Smooth muscle cell (in vitro differentiated cells): Measurements from ENCODE around the gene DDR2. TPM values are rescaled to one million over a fixed set of nuclear protein-coding genes. Genes with fewer than 3 reads are reported as not detected.

Experiments
- DNase-seq: peaks from one replicate; lab custom pipeline; 2025; ENCODE audit not compliant: unreplicated experiment; lab: John Stamatoyannopoulos, UW
- H2AFZ ChIP-seq: fragments of 200-600 bp; sonication (generic); 2 replicates; pipeline ENCODE4 v1.6.0; 2016; ENCODE audit warnings: antibody characterized with exemption, low read depth, mild to moderate bottlenecking
- H3F3A ChIP-seq: fragments of 200-600 bp; sonication (generic); 2 replicates; pipeline ENCODE4 v1.6.0; 2017; ENCODE audit warnings: antibody characterized with exemption, low read depth
- H3K27ac ChIP-seq: fragments of 200-600 bp; sonication (generic); 2 replicates; pipeline ENCODE4 v1.5.1; 2016; ENCODE audit warnings: low read depth, mild to moderate bottlenecking
- H3K27me3 ChIP-seq: fragments of 200-600 bp; sonication (generic); 2 replicates; pipeline ENCODE4 v1.6.1; 2016; ENCODE audit warnings: low read depth, mild to moderate bottlenecking
- H3K36me3 ChIP-seq: fragments of 200-600 bp; sonication (generic); 2 replicates; pipeline ENCODE4 v1.5.1; 2016; ENCODE audit warnings: low read depth
- H3K4me1 ChIP-seq: fragments of 200-600 bp; sonication (generic); 2 replicates; pipeline ENCODE4 v1.5.1; 2016; ENCODE audit warnings: low read depth
- H3K4me2 ChIP-seq: fragments of 200-600 bp; sonication (generic); 2 replicates; pipeline ENCODE4 v1.6.0; 2016; ENCODE audit warnings: mild to moderate bottlenecking
- H3K4me3 ChIP-seq: fragments of 200-600 bp; sonication (generic); 2 replicates; pipeline ENCODE4 v1.5.1; 2016; ENCODE audit warnings: mild to moderate bottlenecking
- H3K79me2 ChIP-seq: fragments of 200-600 bp; sonication (generic); 2 replicates; pipeline ENCODE4 v1.6.0; 2016; ENCODE audit warnings: low read depth, mild to moderate bottlenecking
- H3K9ac ChIP-seq: fragments of 200-600 bp; sonication (generic); 2 replicates; pipeline ENCODE4 v1.6.0; 2016; ENCODE audit warnings: low read depth
- H3K9me3 ChIP-seq: fragments of 200-600 bp; sonication (generic); replicated peaks from 2 replicates; pipeline ENCODE4 v1.5.1; 2016; ENCODE audit warnings: low read depth
- H4K20me1 ChIP-seq: fragments of 200-600 bp; sonication (generic); 2 replicates; pipeline ENCODE4 v1.6.0; 2016; ENCODE audit warnings: low read depth
- WGBS: methylation state at CpG from one replicate; pipeline ENCODE4 v1.1.7; 2016; ENCODE audit warnings: low lambda C conversion rate; 5-methylcytosine and 5-hydroxymethylcytosine counted together
- polyA plus RNA-seq: library from polyadenylated mRNA; unstranded; fragments of >200 nt; fragmentation: Nextera tagmentation; extraction: Ambion mirVana; gene quantifications from 2 replicates; pipeline ENCODE4 v1.2.1, GENCODE V29; 2016
- total RNA-seq: library from RNA; depleted of rRNA; stranded (reverse); fragments of >200 nt; gene quantifications from 2 replicates; pipeline ENCODE4 v1.2.3, GENCODE V29; 2014
- TF ChIP-seq, protein P1 (sequence below): fragments of 200-600 bp; sonication (generic); IDR thresholded peaks from 2 replicates; pipeline ENCODE4 v1.5.1; 2017; ENCODE audit warnings: borderline replicate concordance, mild to moderate bottlenecking, antibody characterized with exemption; ENCODE audit not compliant: insufficient read depth, poor library complexity, severe bottlenecking

Gene DDR2
- total and polyA plus RNA-seq, 2 experiments from 2014 or later, result 13.3 to 24.5 TPM

- no peak for DNase-seq
- peaks cover 13% of the 10 kb centered on the region for H3K79me2 ChIP-seq
- H3K27ac ChIP-seq, result no peak overlapping the region
- 43% methylated on average over 2 of the region's 2 CpGs for WGBS
- H3K9ac ChIP-seq, result no peak overlapping the region
- H3F3A ChIP-seq, result peaks cover 8% of the 10 kb centered on the region
- H3K36me3 ChIP-seq, result no peaks in the 10 kb centered on the region
- H4K20me1 ChIP-seq, result peaks cover 25% of the 10 kb centered on the region
- H3K4me2 ChIP-seq, result no peak overlapping the region
- H3K9me3 ChIP-seq, result no peaks in the 10 kb centered on the region
- no peaks in the 10 kb centered on the region for H3K27me3 ChIP-seq
- H3K4me3 ChIP-seq, result no peak overlapping the region
- no peaks in the 10 kb centered on the region for H3K4me1 ChIP-seq
- TF ChIP-seq, protein P1, sequence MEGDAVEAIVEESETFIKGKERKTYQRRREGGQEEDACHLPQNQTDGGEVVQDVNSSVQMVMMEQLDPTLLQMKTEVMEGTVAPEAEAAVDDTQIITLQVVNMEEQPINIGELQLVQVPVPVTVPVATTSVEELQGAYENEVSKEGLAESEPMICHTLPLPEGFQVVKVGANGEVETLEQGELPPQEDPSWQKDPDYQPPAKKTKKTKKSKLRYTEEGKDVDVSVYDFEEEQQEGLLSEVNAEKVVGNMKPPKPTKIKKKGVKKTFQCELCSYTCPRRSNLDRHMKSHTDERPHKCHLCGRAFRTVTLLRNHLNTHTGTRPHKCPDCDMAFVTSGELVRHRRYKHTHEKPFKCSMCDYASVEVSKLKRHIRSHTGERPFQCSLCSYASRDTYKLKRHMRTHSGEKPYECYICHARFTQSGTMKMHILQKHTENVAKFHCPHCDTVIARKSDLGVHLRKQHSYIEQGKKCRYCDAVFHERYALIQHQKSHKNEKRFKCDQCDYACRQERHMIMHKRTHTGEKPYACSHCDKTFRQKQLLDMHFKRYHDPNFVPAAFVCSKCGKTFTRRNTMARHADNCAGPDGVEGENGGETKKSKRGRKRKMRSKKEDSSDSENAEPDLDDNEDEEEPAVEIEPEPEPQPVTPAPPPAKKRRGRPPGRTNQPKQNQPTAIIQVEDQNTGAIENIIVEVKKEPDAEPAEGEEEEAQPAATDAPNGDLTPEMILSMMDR, result no peak
- H2AFZ ChIP-seq, result no peak overlapping the region
Observed at GRCh38 chr1:162676087-162676486, 43.8 kb downstream of the DDR2 start.

- Histone ChIP-seq H3K9ac (no peak overlapping the region), H3K27ac (no peak overlapping the region), H3K79me2 (peaks cover 13% of the 10 kb centered on the region), H2AFZ (no peak overlapping the region), H3K4me1 (no peaks in the 10 kb centered on the region), H3K4me2 (no peak overlapping the region), H3F3A (peaks cover 8% of the 10 kb centered on the region), H3K4me3 (no peak overlapping the region), H3K27me3 (no peaks in the 10 kb centered on the region), H3K9me3 (no peaks in the 10 kb centered on the region), H3K36me3 (no peaks in the 10 kb centered on the region), H4K20me1 (peaks cover 31% of the 10 kb centered on the region)
- no peak for DNase-seq
- WGBS, result 97% methylated on average over 7 of the region's 7 CpGs
- TF ChIP-seq, protein P1, result no peak
Observed at GRCh38 chr1:162676750-162677149, 44.5 kb downstream of the DDR2 start.

- H3K4me2 ChIP-seq, result no peak overlapping the region
- peaks cover 13% of the 10 kb centered on the region for H3K79me2 ChIP-seq
- H3K4me1 ChIP-seq, result no peaks in the 10 kb centered on the region
Observed at GRCh38 chr1:162677607-162678371, 45.5 kb downstream of the DDR2 start.

More at GRCh38 chr1:162677607-162678371, 45.5 kb downstream of the DDR2 start:
- no peaks in the 10 kb centered on the region for H3K27me3 ChIP-seq
- no peaks in the 10 kb centered on the region for H3K9me3 ChIP-seq
- no peaks in the 10 kb centered on the region for H3K36me3 ChIP-seq
- no peak for DNase-seq
- H3K4me3 ChIP-seq, result no peak overlapping the region
- no peak overlapping the region for H3K27ac ChIP-seq
- H3K9ac ChIP-seq, result no peak overlapping the region
- no peak overlapping the region for H2AFZ ChIP-seq
- peaks cover 28% of the 10 kb centered on the region for H4K20me1 ChIP-seq
- 95% methylated on average over 4 of the region's 4 CpGs for WGBS
- H3F3A ChIP-seq, result peaks cover 8% of the 10 kb centered on the region
- TF ChIP-seq, protein P1, result no peak
